ENCODE measurements around the gene SNX7. TPM values are rescaled to one million over a fixed set of nuclear protein-coding genes. Genes with fewer than 3 reads are reported as not detected.

SNX7 gene
- total RNA-seq, 4 donors from 2014 or later: 21.7 to 55.4 (median 35.2) TPM

DNA sequence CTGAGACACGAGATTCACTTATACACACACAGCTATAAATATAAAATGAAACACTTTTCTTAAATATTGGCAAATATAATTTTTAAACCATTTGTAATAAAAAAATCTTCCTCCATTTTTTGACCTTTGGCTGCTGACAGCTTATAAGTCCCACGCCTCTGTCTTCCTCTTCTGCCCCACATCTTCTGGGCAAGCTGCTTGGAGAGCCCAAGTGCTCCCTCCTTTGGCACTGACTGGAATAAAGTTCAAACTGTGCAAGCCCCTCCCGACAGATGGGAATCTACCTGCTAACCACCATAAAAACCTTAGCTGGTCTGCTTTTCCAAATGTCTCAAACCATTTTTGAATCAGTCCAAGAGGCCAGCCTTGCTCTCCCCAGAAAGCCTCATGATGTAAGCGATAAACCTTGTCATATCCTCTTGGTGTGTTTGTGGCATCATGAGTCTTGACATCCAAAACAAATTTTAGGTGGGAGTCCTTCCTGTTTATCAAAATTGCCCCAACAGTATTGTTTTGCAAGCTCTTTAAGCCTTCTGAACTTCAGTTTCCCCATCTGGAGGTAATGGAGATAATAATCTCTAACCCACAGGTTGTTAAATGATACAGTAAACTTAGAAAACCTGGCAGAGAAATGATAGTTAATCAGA lies 99.8 kb downstream of the SNX7 start:
- Histone ChIP-seq H3K4me1 (no peaks in the 10 kb centered on the region), H3K9me3 (no peaks in the 10 kb centered on the region), H3K4me3 (no peak overlapping the region), H3K36me3 (peaks cover 0 to 16% of the 10 kb centered on the region in 2 donors), H3K27me3 (no peaks in the 10 kb centered on the region), H3K27ac (no peak overlapping the region)
- no peak for ATAC-seq
- 92% methylated on average over 4 of the region's 4 CpGs for WGBS, 2 donors (ENCODE audit: low coverage in 1 of 2)
- TF ChIP-seq POLR2A (IDR thresholded peaks at IDR 0.05): no peak
- TF ChIP-seq, protein P1, sequence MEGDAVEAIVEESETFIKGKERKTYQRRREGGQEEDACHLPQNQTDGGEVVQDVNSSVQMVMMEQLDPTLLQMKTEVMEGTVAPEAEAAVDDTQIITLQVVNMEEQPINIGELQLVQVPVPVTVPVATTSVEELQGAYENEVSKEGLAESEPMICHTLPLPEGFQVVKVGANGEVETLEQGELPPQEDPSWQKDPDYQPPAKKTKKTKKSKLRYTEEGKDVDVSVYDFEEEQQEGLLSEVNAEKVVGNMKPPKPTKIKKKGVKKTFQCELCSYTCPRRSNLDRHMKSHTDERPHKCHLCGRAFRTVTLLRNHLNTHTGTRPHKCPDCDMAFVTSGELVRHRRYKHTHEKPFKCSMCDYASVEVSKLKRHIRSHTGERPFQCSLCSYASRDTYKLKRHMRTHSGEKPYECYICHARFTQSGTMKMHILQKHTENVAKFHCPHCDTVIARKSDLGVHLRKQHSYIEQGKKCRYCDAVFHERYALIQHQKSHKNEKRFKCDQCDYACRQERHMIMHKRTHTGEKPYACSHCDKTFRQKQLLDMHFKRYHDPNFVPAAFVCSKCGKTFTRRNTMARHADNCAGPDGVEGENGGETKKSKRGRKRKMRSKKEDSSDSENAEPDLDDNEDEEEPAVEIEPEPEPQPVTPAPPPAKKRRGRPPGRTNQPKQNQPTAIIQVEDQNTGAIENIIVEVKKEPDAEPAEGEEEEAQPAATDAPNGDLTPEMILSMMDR (IDR thresholded peaks at IDR 0.05): no peak
- TF ChIP-seq EP300 (IDR thresholded peaks at IDR 0.05): no peak
- TF ChIP-seq POLR2AphosphoS5 (IDR thresholded peaks at IDR 0.05): no peak

DNA sequence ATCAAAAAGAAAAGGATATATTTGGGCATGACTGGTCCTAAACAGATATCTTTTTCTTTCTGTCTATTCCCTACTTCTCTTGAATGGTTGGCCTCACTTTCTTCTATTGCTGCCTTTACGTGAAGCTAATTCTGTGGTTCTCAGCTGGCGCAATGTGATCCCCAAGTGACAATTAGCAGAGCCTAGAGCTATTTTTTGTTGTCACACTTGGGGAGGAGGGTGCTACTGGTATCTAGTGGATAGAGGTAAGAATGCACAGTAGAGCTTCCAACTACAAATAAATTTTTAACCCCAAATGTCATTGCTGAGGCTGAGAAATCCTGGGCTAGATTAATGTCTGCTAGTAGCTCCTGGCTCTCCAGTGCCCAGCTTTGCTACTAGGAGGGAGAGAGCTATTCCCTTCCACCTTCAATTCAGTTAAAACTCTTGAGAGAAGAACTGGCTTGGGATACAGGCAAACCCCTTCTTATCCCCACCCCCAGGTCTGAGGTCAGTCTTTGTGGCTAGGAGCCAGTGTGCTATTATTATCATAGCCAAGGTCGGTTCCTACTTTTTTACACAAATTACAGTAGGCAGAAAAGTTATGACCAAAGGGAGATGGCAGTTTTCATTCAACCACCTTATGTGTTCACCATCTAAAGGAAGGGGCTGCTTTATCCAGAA lies 102.1 kb downstream of the SNX7 start:
- no peak overlapping the region for H3K27ac ChIP-seq
- peaks cover 0 to 16% of the 10 kb centered on the region in 2 donors for H3K36me3 ChIP-seq
- no peaks in the 10 kb centered on the region for H3K27me3 ChIP-seq
- ATAC-seq: no peak
- no peaks in the 10 kb centered on the region for H3K9me3 ChIP-seq
- TF ChIP-seq, protein P1 (IDR thresholded peaks at IDR 0.05): no peak
- TF ChIP-seq POLR2AphosphoS5 (IDR thresholded peaks at IDR 0.05) (no peak), POLR2A (IDR thresholded peaks at IDR 0.05) (no peak), EP300 (IDR thresholded peaks at IDR 0.05) (no peak)
- WGBS, 2 donors (ENCODE audit: low coverage in 1 of 2): 67 to 70% methylated on average over 3 of the region's 3 CpGs
- no peak overlapping the region for H3K4me3 ChIP-seq
- H3K4me1 ChIP-seq: no peaks in the 10 kb centered on the region

DNA sequence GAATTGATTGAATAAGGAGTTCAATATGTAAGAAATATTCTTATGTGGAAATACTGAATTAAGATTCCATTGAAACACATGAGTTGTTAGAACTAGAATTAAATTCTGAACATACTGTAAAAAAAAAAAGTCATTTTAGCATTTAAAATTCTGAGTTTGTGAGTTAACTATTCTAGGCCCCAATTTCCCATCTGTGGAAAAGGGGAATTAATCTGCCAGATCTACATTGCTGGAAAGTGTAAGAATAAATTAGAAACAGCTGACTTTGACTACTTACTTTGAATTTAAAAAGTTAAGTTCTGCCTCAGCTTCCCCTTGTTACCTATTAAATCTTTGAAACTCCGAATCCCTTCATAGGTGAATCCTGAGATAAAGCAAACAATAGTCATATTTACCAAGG lies 103.0 kb downstream of the SNX7 start:
- TF ChIP-seq POLR2A (IDR thresholded peaks at IDR 0.05): no peak
- Histone ChIP-seq H3K27ac (no peak overlapping the region), H3K4me1 (no peaks in the 10 kb centered on the region), H3K36me3 (peaks cover 0 to 16% of the 10 kb centered on the region in 2 donors), H3K27me3 (no peaks in the 10 kb centered on the region), H3K4me3 (no peak overlapping the region), H3K9me3 (no peaks in the 10 kb centered on the region)
- WGBS, 2 donors (ENCODE audit: low coverage in 1 of 2): 50 to 100% methylated on average over 1 of the region's 1 CpG
- ATAC-seq: no peak

DNA sequence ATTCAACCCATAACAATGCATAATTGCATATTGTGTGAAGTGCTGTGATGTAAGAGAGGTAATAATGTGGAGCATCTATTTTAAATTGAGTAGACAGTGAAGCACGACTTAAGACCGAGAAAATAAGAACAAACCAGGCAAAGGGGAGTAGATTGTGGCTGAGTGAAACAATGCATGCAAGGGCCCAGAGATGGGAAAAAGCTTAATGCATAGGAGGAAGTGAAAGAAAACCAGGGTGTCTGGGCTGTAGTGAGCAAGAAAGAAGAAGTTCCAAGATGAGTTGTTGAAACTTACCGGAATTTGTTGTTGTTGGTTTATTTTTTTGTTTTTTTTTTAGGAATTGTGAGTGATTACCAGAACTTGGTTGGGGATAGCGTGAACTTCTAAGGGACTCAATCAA lies 104.7 kb downstream of the SNX7 start:
- no peaks in the 10 kb centered on the region for H3K27me3 ChIP-seq
- H3K4me3 ChIP-seq: no peak overlapping the region
- peaks cover 0 to 11% of the 10 kb centered on the region in 2 donors for H3K36me3 ChIP-seq
- TF ChIP-seq EP300 (IDR thresholded peaks at IDR 0.05) (no peak), POLR2A (IDR thresholded peaks at IDR 0.05) (no peak), POLR2AphosphoS5 (IDR thresholded peaks at IDR 0.05) (no peak)
- TF ChIP-seq, protein P1 (IDR thresholded peaks at IDR 0.05): no peak
- 91 to 94% methylated on average over 2 to 4 of the region's 4 CpGs for WGBS, 2 donors (ENCODE audit: low coverage in 1 of 2)
- no peak for ATAC-seq
- no peaks in the 10 kb centered on the region for H3K4me1 ChIP-seq
- H3K9me3 ChIP-seq: no peaks in the 10 kb centered on the region
- no peak overlapping the region for H3K27ac ChIP-seq

DNA sequence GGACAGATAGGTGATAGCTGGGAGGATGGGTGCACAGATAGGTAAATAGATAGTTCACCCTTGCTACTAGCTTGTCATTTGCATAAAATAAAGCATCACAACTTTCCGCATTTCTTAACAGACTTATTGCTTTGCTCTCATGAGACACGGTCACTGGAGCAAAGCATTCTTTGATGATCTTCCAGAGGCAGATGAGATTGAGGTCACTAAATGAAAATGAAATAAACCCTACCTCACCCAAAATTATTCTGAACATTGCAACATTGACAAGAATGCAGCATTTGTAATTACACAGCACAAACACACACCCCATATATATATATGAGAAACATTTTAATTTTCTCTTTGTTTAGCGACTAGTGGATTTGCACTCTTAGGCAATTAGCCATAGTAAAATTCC lies 107.6 kb downstream of the SNX7 start:
- no peaks in the 10 kb centered on the region for H3K27me3 ChIP-seq
- H3K9me3 ChIP-seq: no peaks in the 10 kb centered on the region
- no peak overlapping the region for H3K4me3 ChIP-seq
- no peak overlapping the region for H3K27ac ChIP-seq
- WGBS, 2 donors (ENCODE audit: low coverage in 1 of 2): 31 to 40% methylated on average over 3 of the region's 3 CpGs
- ATAC-seq: no peak
- no peaks in the 10 kb centered on the region for H3K4me1 ChIP-seq
- H3K36me3 ChIP-seq: no peaks in the 10 kb centered on the region
- TF ChIP-seq POLR2A (IDR thresholded peaks at IDR 0.05) (no peak), EP300 (IDR thresholded peaks at IDR 0.05) (no peak), POLR2AphosphoS5 (IDR thresholded peaks at IDR 0.05) (no peak)
- TF ChIP-seq, protein P1 (IDR thresholded peaks at IDR 0.05): no peak
